ENCODE data around the gene ACP7. TPM values are rescaled to one million over a fixed set of nuclear protein-coding genes. Genes with fewer than 3 reads are reported as not detected.

Gene ACP7
- total RNA-seq, 1 donor from 2014 or later, result not detected

DNA sequence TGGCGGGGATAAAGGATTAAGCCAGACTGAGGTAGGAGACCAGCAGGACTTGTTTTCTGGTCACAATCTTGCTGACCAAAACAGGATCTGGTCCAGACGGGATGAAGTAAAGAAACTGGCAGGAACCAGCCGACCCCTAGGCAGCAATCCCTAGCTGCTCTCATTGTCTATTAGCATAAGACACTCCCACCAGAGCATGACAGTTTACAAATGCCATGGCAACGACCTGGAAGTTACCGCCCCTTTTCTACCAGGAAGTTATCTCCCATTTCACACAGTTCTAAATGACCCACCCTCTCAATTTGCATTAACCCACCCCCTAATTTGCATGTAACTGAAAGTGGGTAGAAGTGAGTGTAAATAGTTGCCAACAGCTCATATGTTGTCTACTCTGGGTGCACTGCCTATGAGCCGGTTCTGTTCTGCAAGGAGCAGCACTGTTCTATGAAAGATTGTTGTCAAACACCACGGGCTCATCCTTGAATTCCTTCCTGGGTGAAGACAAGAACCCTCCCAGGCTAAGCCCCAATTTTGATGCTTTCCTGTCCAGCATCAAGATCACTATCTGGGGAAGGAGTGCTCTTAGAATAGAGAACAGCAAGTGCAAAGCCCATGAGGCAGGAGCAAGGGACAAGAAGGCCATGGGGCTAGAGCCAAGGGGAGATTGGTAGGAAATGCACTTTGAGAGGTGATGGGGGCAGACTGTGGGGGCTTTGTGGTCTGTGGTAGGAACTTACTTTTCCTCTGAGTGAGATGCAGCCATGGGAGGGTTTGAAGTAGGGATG is 37.9 kb upstream of the ACP7 start:
- TF ChIP-seq, protein P1, sequence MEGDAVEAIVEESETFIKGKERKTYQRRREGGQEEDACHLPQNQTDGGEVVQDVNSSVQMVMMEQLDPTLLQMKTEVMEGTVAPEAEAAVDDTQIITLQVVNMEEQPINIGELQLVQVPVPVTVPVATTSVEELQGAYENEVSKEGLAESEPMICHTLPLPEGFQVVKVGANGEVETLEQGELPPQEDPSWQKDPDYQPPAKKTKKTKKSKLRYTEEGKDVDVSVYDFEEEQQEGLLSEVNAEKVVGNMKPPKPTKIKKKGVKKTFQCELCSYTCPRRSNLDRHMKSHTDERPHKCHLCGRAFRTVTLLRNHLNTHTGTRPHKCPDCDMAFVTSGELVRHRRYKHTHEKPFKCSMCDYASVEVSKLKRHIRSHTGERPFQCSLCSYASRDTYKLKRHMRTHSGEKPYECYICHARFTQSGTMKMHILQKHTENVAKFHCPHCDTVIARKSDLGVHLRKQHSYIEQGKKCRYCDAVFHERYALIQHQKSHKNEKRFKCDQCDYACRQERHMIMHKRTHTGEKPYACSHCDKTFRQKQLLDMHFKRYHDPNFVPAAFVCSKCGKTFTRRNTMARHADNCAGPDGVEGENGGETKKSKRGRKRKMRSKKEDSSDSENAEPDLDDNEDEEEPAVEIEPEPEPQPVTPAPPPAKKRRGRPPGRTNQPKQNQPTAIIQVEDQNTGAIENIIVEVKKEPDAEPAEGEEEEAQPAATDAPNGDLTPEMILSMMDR (IDR thresholded peaks at IDR 0.05), result no peak
- Histone ChIP-seq H3K36me3 (no peaks in the 10 kb centered on the region), H3K27me3 (ENCODE audit: low read depth) (no peaks in the 10 kb centered on the region), H3K4me1 (no peaks in the 10 kb centered on the region), H3K9me3 (no peaks in the 10 kb centered on the region), H3K27ac (no peak overlapping the region), H3K4me3 (no peak overlapping the region)
- DNase-seq (no peak), ATAC-seq (no peak)
- intact Hi-C loops (cut with DNase I), result no loop called here

DNA sequence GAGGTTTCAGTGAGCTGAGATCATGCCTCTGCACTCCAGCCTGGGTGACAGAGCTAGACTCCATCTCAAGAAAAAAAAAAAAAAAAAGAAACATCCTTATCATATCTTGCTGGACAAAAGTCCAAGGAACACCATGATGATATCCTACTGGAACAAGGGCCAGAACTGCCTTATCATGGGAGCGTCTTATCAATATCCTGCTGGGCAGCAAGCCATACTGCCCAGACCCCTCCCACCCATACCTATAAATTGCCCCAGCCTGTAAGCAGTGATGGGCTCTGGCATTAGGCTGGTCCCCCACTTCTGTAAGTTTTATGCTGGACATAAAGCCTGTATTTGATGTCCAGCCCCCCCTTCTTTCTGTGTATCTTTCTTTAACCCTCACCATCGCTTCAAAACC is 37.1 kb upstream of the ACP7 start:
- H3K9me3 ChIP-seq, result no peaks in the 10 kb centered on the region
- DNase-seq, result no peak
- no peaks in the 10 kb centered on the region for H3K27me3 ChIP-seq (ENCODE audit: low read depth)
- no peaks in the 10 kb centered on the region for H3K4me1 ChIP-seq
- no peaks in the 10 kb centered on the region for H3K36me3 ChIP-seq
- no peak overlapping the region for H3K4me3 ChIP-seq
- ATAC-seq, result no peak
- TF ChIP-seq, protein P1 (IDR thresholded peaks at IDR 0.05), result no peak
- intact Hi-C loops (cut with DNase I), result no loop called here
- no peak overlapping the region for H3K27ac ChIP-seq

DNA sequence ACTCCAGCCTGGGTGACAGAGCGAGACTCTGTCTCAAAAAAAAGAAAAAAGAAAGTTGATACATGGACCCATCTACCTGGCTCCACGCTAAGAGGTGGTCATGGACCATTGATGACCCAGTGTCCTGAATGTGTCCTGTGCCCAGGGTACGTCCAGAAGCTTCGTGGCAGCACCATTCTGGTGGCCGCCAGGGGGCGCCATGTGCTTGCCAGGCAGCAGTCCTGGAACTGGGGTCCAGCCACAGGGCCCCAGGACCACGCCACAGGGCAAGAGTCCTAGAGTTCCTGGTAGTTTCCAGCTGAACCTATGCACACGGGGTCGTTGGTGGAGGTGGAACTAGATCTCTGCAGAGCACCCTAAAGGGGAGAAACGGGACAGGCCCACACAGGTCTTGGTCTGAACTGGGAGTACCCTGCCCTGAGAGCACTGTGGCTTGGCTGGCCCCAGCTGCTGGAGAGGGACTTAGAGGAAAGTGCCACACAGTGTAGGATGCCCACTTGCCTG is 31.9 kb upstream of the ACP7 start:
- Histone ChIP-seq H3K4me1 (no peaks in the 10 kb centered on the region), H3K36me3 (no peaks in the 10 kb centered on the region), H3K27ac (no peak overlapping the region), H3K4me3 (no peak overlapping the region), H3K27me3 (ENCODE audit: low read depth) (no peaks in the 10 kb centered on the region), H3K9me3 (no peaks in the 10 kb centered on the region)
- intact Hi-C loops (cut with DNase I), result no loop called here
- peak; percentile 81 for DNase-seq
- ATAC-seq, result peak; percentile 67 to 77
- TF ChIP-seq, protein P1 (IDR thresholded peaks at IDR 0.05), result peak; percentile 88

DNA sequence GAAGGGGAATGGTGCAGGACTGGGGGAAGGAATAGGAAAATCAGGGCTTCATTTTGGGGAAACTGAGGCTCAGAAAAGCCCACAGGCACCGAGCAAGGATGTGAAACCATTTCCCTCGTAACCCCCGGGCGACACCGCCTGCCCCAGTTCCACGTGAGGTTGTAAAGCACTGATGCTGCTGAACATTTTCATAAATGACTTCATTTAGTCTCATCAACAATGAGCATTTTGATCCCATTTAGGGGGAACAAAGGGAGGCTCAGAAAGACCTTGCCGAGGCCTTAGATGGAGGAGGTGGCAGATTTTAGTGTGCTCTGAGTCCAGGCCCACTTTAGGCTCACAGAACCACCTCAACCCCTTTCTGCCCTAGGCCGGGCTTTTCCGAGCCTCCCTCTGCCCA is 31.3 kb upstream of the ACP7 start:
- no peak overlapping the region for H3K4me3 ChIP-seq
- no peaks in the 10 kb centered on the region for H3K4me1 ChIP-seq
- no peaks in the 10 kb centered on the region for H3K9me3 ChIP-seq
- intact Hi-C loops (cut with DNase I), result no loop called here
- no peak for DNase-seq
- H3K27ac ChIP-seq, result no peak overlapping the region
- TF ChIP-seq, protein P1 (IDR thresholded peaks at IDR 0.05), result no peak
- ATAC-seq, result no peak
- no peaks in the 10 kb centered on the region for H3K27me3 ChIP-seq (ENCODE audit: low read depth)
- H3K36me3 ChIP-seq, result no peaks in the 10 kb centered on the region

DNA sequence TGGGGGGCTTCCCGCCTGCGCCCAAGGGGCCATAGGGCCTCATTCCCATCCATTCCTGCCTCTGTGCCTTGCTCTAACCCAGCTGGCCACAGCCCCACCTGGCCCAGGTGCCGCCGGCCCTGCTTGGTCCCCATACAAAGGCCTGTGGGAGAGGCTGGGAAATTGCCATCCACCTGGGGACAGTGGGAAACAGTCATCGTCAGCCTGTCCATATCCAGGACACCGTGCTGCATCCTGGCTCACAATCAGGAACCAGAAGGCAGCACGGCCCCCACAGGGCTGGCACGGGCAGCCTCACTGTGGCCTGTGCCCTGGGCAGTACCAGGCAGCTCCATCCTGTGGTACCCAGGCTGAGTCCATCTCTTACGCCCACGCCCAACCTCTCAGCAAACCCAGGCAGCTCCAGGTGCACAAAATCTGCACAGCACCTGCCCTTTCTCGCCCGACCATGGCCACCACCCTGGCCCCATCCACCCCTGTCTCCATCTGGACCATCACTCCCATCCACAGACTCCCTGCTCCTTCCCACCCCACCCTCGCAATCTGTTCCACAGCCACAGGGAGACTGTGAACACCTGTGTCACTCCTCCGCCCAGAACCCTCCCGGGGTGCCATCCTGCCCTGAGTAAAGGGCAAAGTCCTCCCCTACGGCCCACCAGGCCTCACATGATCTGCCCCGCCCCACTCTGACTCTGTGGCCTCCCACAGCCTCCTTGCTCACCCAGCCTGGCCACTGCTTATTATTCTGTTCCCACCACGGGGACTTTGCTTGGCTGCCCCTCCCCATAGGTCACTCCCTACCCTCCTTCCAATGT is 30.7 kb upstream of the ACP7 start:
- DNase-seq, result no peak
- ATAC-seq, result peak in 1 of 2 donors; percentile 7

More for the DNA sequence above, 30.7 kb upstream of the ACP7 start:
- H3K4me3 ChIP-seq, result no peak overlapping the region
- no peaks in the 10 kb centered on the region for H3K4me1 ChIP-seq
- no peaks in the 10 kb centered on the region for H3K36me3 ChIP-seq
- intact Hi-C loops (cut with DNase I), result no loop called here
- H3K27ac ChIP-seq, result no peak overlapping the region
- H3K9me3 ChIP-seq, result no peaks in the 10 kb centered on the region
- TF ChIP-seq, protein P1 (IDR thresholded peaks at IDR 0.05), result no peak
- H3K27me3 ChIP-seq (ENCODE audit: low read depth), result no peaks in the 10 kb centered on the region
